ENCODE data around the gene LCN15. TPM values are rescaled to one million over a fixed set of nuclear protein-coding genes. Genes with fewer than 3 reads are reported as not detected.
A peak's percentile ranks its signal among the peaks of the same experiment; 100 is the strongest.

The LCN15 gene
- total and polyA plus RNA-seq, 2 of the 13 experiments (the other 11 are each of a cell fraction or from before 2014, with no cell fraction given) = 1.3 to 53.7 TPM

- ATAC-seq = peak; percentile 48
- no peak overlapping the region for H3K4me3 ChIP-seq (replicated peaks in 1 of 3; ENCODE audit: insufficient read depth in 1 of 3, low read depth in 2 of 3, low read length in 3 of 3)
- peaks cover 12% of the 10 kb centered on the region; the same call in 1 of the 2 replicates for H3K4me1 ChIP-seq (ENCODE audit: insufficient read depth, low read length)
- intact Hi-C loops (cut with micrococcal nuclease; ENCODE audit: unreplicated experiment) (no loop called here), in situ Hi-C loops (cut with HindIII; ENCODE audit: extremely low pct_ligation_motif_present, low pct_unique_long_range_greater_than_20kb) (no loop called here)
- 87% methylated on average over 8 of the region's 24 CpGs for WGBS (ENCODE audit: low lambda C conversion rate)
- no peak for FAIRE-seq
- ChIA-PET CTCF (ENCODE audit: low intra/inter-chr PET ratio, low total read pairs) (no interaction called here), POLR2A (interaction anchor here (0.8 kb wide), 1 partner anchor 27 kb away, joined by 3 read pairs; no protein-coding TSS in a partner anchor)
- DNase-seq (ENCODE audit: low spot score) = no peak
- peak overlapping the region; percentile 30; the same call in 1 of the 2 replicates for H3K4me2 ChIP-seq (ENCODE audit: low read depth, low read length)
- BruUV-seq (replicated peaks) = no TSS peak
- H4K20me1 ChIP-seq (ENCODE audit: insufficient read depth, low read length) = no peaks in the 10 kb centered on the region
- no peaks in the 10 kb centered on the region for H3K79me2 ChIP-seq (ENCODE audit: insufficient read depth, low read length)
- TF ChIP-seq MTF1 (CRISPR knock-in tag; IDR thresholded peaks at IDR 0.05) = no peak
- TF ChIP-seq, protein P1, sequence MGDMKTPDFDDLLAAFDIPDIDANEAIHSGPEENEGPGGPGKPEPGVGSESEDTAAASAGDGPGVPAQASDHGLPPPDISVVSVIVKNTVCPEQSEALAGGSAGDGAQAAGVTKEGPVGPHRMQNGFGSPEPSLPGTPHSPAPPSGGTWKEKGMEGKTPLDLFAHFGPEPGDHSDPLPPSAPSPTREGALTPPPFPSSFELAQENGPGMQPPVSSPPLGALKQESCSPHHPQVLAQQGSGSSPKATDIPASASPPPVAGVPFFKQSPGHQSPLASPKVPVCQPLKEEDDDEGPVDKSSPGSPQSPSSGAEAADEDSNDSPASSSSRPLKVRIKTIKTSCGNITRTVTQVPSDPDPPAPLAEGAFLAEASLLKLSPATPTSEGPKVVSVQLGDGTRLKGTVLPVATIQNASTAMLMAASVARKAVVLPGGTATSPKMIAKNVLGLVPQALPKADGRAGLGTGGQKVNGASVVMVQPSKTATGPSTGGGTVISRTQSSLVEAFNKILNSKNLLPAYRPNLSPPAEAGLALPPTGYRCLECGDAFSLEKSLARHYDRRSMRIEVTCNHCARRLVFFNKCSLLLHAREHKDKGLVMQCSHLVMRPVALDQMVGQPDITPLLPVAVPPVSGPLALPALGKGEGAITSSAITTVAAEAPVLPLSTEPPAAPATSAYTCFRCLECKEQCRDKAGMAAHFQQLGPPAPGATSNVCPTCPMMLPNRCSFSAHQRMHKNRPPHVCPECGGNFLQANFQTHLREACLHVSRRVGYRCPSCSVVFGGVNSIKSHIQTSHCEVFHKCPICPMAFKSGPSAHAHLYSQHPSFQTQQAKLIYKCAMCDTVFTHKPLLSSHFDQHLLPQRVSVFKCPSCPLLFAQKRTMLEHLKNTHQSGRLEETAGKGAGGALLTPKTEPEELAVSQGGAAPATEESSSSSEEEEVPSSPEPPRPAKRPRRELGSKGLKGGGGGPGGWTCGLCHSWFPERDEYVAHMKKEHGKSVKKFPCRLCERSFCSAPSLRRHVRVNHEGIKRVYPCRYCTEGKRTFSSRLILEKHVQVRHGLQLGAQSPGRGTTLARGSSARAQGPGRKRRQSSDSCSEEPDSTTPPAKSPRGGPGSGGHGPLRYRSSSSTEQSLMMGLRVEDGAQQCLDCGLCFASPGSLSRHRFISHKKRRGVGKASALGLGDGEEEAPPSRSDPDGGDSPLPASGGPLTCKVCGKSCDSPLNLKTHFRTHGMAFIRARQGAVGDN (CRISPR knock-in tag; IDR thresholded peaks at IDR 0.05) = peak; percentile 60; the same call in 1 of the 2 replicates
- TF ChIP-seq TEAD3 (CRISPR knock-in tag; optimal IDR thresholded peaks at IDR 0.05; ENCODE audit: borderline replicate concordance) = no peak
- 0 out of 2 replicates have a peak, but pooled peaks have one; percentile 15 for TF ChIP-seq PCBP1 (IDR thresholded peaks at IDR 0.05; ENCODE audit: borderline replicate concordance, low read depth, low read length)
- no peaks in the 10 kb centered on the region for H3K36me3 ChIP-seq (replicated peaks in 1 of 2; ENCODE audit: control insufficient read depth in 1 of 2, insufficient read depth in 2 of 2, low read length in 2 of 2)
- no peak overlapping the region for H2AFZ ChIP-seq (ENCODE audit: low read length)
- H3K9me3 ChIP-seq (ENCODE audit: low read length) = peaks cover 15% of the 10 kb centered on the region
- H3K27me3 ChIP-seq (ENCODE audit: control insufficient read depth in 1 of 2, insufficient read depth in 2 of 2, low read length in 2 of 2) = peaks cover 8 to 43% of the 10 kb centered on the region in 2 experiments; a peak in 4 of 5 replicates
- no peak overlapping the region for H3K27ac ChIP-seq (ENCODE audit: extremely low read length, insufficient read depth, low read length)
- no peak overlapping the region for H3K9ac ChIP-seq (ENCODE audit: insufficient read depth, low read depth, low read length)
These were observed 9.6 kb downstream of the LCN15 start for GRCh38 chr9:136754626-136755301.
